GM12892 (cell line): ENCODE data around the gene ZFYVE28.
"Not testable (repeated sequence)": the region's sequence is repeated elsewhere in the genome, so short reads cannot be mapped to it uniquely, and the experiment has no call there.

Experiments used
- POLR2A ChIP-seq: IDR thresholded peaks from 2 replicates; pipeline ENCODE4 v1.6.1; 2011; ENCODE audit warnings: low read depth, low read length, control low read depth
- POLR2AphosphoS5 ChIP-seq: IDR thresholded peaks from 2 replicates; pipeline ENCODE4 v1.6.1; 2011; ENCODE audit warnings: low read depth, low read length, control low read depth
- TAF1 ChIP-seq: IDR thresholded peaks from 2 replicates; pipeline ENCODE4 v1.6.1; 2011; ENCODE audit warnings: low read depth, mild to moderate bottlenecking, control low read depth, low read length, borderline replicate concordance

DNA sequence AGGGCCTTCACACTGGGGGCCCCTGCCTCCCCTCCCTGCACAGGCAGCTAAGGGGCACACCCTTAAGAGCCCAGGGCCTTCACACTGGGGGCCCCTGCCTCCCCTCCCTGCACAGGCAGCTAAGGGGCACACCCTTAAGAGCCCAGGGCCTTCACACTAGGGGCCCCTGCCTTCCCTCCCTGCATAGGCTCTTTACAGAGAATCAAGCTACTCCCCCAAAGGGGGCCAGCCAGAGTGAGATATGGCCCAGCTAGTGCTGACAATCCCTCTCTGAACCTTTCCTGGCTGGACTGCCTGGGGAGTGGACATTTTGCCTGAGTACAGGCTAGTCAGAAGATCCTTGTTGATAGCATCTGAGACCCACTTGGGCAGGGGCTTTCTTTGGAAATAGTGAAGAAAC is 47.1 kb upstream of the ZFYVE28 start:
- not testable (repeated sequence) for TF ChIP-seq POLR2AphosphoS5, POLR2A, TAF1
